Measurements from ENCODE around the gene DDX24.

DDX24 gene

DNA sequence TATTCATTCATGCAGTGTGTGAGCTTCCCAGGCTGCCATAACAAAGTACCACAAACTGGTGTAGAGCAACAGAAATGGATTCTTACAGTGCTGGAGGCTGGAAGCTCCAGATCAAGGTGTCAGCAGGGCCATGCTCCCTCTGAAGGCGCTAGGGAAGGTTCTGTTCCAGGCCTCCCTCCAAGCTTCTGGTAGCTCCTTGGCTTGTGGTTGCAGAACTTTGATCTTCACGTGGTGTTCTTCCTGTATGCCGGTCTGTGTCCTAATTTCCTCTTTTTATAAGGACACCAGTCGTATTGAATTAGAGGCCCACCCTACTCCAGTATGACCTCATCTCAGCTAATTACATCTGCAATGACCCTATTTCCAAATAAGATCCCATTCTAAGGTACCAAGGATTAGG, 51.7 kb downstream of the DDX24 start:
- H3K27ac ChIP-seq, result no peak overlapping the region
- TF ChIP-seq ZFX (IDR thresholded peaks at IDR 0.05; ENCODE audit: borderline replicate concordance) (no peak), CTCF (IDR thresholded peaks at IDR 0.05) (no peak)

DNA sequence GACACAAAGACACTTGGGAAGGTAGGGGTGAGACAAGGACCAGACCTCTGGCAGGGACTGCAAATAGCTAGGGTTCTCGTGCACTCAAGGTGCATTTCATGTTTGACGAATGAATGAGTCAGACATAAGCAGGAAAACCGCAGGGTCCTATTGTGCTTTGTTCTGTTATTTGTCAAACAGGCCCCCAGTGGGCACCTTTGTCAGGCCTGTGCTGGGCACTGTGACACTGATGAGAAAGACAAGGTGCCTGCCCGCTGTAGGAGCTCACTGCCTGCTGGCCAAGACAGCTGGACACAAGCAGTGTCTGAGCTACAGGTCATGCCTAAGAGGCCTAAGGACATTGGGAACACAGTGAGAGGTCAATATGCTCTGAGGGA, 52.6 kb downstream of the DDX24 start:
- TF ChIP-seq CTCF (IDR thresholded peaks at IDR 0.05) (no peak), ZFX (IDR thresholded peaks at IDR 0.05; ENCODE audit: borderline replicate concordance) (no peak)
- H3K27ac ChIP-seq, result no peak overlapping the region

- H3K27ac ChIP-seq, result no peak overlapping the region
- TF ChIP-seq ZFX (IDR thresholded peaks at IDR 0.05; ENCODE audit: borderline replicate concordance), result no peak
- no peak for TF ChIP-seq CTCF (IDR thresholded peaks at IDR 0.05)
Measured at GRCh38 chr14:94027566-94028449, 53.2 kb downstream of the DDX24 start.

DNA sequence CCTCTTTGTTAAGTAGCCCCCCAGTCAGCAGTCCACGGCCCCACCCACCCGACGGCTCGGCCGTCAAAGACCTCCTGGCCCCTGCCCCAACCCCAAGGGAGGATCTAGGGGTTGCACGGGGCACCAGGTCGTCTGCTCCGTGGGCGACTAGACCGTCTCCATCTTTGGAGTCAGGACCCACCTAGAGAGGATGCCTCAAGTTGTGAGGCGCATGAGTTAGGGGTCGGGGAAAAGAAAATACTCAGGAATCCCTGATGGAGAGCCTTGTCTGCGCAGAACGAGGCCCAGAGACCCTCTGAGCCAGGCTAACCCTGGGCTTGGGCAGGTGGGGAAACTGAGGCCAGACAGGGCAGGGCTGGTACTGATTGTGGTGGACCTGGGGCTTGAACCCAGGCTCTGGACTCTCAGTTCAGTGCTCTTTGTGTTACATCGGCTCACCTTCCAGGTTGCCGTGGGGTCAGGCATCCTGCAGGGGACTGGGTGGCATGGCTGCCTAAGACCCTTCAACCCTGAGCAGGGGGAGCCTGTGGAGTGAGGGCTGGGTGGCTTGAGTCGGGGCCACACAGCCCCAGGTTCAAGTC, 54.0 kb downstream of the DDX24 start:
- no peak for TF ChIP-seq ZFX (IDR thresholded peaks at IDR 0.05; ENCODE audit: borderline replicate concordance)
- no peak for TF ChIP-seq CTCF (IDR thresholded peaks at IDR 0.05)
- H3K27ac ChIP-seq, result no peak overlapping the region

DNA sequence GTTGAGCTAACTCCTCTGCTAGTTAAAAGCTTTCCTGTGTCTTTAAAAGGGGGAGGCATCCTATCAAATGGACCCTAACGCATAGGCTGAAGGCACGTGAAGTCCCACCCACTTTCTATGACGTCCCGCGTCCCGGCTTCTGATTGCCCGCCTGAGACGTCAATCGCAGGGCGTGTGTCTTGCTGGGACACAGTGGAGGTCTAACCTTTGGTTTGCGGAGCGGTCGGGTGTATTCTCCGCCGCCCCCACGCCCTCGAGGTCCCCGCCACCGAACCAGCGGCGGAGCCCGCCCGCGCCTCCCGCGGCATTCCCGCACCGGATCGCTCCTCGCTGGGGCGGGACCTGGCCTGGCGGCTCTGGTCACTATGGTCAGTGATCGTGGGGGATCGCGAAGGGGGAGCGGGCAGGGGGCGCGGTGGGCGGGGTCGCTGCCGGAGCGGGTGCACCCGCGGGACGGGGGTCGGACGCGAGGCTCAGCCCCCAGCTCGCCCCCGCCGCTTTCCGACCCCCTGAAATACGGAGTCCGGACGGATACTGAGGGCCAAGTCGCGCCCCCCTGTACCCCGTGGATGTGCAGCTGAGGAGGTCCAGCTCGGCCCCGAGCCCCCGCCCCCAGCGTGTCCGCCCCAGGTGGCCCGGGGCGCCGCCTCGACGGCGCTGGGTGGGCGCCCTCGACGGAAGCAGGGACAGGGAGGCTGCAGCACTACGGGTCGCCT, 54.7 kb downstream of the DDX24 start, which contains the start of gene OTUB2:
OTUB2 (plus strand) TSS at position 168 of the 716 bp plus-strand sequence; CDS start at position 366, 198 bp downstream.
- H3K27ac ChIP-seq, result no peak within 1 kb of the TSS
- TF ChIP-seq ZFX (IDR thresholded peaks at IDR 0.05; ENCODE audit: borderline replicate concordance), result no peak
- TF ChIP-seq CTCF (IDR thresholded peaks at IDR 0.05), result no peak

DNA sequence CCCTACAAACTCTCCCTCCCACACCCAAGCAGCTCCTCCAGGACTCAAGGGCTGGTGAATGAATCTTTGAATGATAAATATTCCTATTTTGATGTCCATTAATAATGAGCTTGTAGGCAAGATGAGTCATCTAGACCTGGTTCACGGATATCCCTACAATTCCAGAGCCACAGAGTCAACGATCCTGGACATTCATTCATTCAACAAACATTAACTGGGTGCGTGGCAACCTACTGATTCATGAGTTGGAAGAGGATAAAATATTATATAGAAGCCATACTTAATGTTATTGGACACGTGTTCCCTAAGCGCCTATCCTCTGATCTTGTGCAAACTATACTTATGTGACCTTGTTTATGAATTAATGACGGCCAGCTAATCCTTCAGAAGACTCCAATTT, 55.3 kb downstream of the DDX24 start:
- H3K27ac ChIP-seq, result no peak overlapping the region
- no peak for TF ChIP-seq ZFX (IDR thresholded peaks at IDR 0.05; ENCODE audit: borderline replicate concordance)
- no peak for TF ChIP-seq CTCF (IDR thresholded peaks at IDR 0.05)
